ENCODE measurements around the gene FAM20C. TPM values are rescaled to one million over a fixed set of nuclear protein-coding genes. Genes with fewer than 3 reads are reported as not detected.
"Not testable (repeated sequence)": the region's sequence is repeated elsewhere in the genome, so short reads cannot be mapped to it uniquely, and the experiment has no call there.

FAM20C gene
- total RNA-seq, 1 experiment from 2014 or later = 14.8 TPM

- in situ Hi-C loops (cut with HindIII; ENCODE audit: low sequenced_read_pairs) = no loop called here
- no peak for DNase-seq (ENCODE audit: low spot score)
These were observed 21.6 kb upstream of the FAM20C start for GRCh38 chr7:170551-171363.

GRCh38 chr7:171364-171904 is 20.9 kb upstream of the FAM20C start:
- in situ Hi-C loops (cut with HindIII; ENCODE audit: low sequenced_read_pairs) = no loop called here
- no peak for DNase-seq (ENCODE audit: low spot score)

- no peak for DNase-seq (ENCODE audit: low spot score)
- in situ Hi-C loops (cut with HindIII; ENCODE audit: low sequenced_read_pairs) = no loop called here
These were observed 20.4 kb upstream of the FAM20C start for GRCh38 chr7:171912-172515.

GRCh38 chr7:173209-173918 is 19.0 kb upstream of the FAM20C start:
- in situ Hi-C loops (cut with HindIII; ENCODE audit: low sequenced_read_pairs) = no loop called here
- no peak for DNase-seq (ENCODE audit: low spot score)

- no peak for DNase-seq (ENCODE audit: low spot score)
These were observed 17.7 kb upstream of the FAM20C start for GRCh38 chr7:174716-175115.

GRCh38 chr7:175955-176354 is 16.4 kb upstream of the FAM20C start:
- in situ Hi-C loops (cut with HindIII; ENCODE audit: low sequenced_read_pairs) = no loop called here
- no peak for DNase-seq (ENCODE audit: low spot score)

More at GRCh38 chr7:174716-175115, 17.7 kb upstream of the FAM20C start:
- in situ Hi-C loops (cut with HindIII; ENCODE audit: low sequenced_read_pairs) = no loop called here

GRCh38 chr7:176381-176780 is 16.0 kb upstream of the FAM20C start:
- no peak for DNase-seq (ENCODE audit: low spot score)
- in situ Hi-C loops (cut with HindIII; ENCODE audit: low sequenced_read_pairs) = no loop called here

GRCh38 chr7:176786-177459 is 15.4 kb upstream of the FAM20C start:
- in situ Hi-C loops (cut with HindIII; ENCODE audit: low sequenced_read_pairs) = no loop called here
- no peak for DNase-seq (ENCODE audit: low spot score)

- no peak for DNase-seq (ENCODE audit: low spot score)
- in situ Hi-C loops (cut with HindIII; ENCODE audit: low sequenced_read_pairs) = no loop called here
These were observed 13.9 kb upstream of the FAM20C start for GRCh38 chr7:178444-178843.

- no peak for DNase-seq (ENCODE audit: low spot score)
- in situ Hi-C loops (cut with HindIII; ENCODE audit: low sequenced_read_pairs) = no loop called here
These were observed 13.1 kb upstream of the FAM20C start for GRCh38 chr7:179209-179681.

- in situ Hi-C loops (cut with HindIII; ENCODE audit: low sequenced_read_pairs) = no loop called here
These were observed 12.2 kb upstream of the FAM20C start for GRCh38 chr7:179948-180694.

GRCh38 chr7:181738-182137 is 10.6 kb upstream of the FAM20C start:
- DNase-seq (ENCODE audit: low spot score) = no peak
- in situ Hi-C loops (cut with HindIII; ENCODE audit: low sequenced_read_pairs) = no loop called here

More at GRCh38 chr7:179948-180694, 12.2 kb upstream of the FAM20C start:
- DNase-seq (ENCODE audit: low spot score) = no peak

GRCh38 chr7:182502-182901 is 9.9 kb upstream of the FAM20C start:
- in situ Hi-C loops (cut with HindIII; ENCODE audit: low sequenced_read_pairs); DNase-seq (ENCODE audit: low spot score): not testable (repeated sequence)

GRCh38 chr7:183496-184292 is 8.7 kb upstream of the FAM20C start:
- DNase-seq (ENCODE audit: low spot score) = no peak
- in situ Hi-C loops (cut with HindIII; ENCODE audit: low sequenced_read_pairs) = no loop called here

GRCh38 chr7:184294-185264 is 7.8 kb upstream of the FAM20C start:
- peak; percentile 38 for DNase-seq (ENCODE audit: low spot score)
- in situ Hi-C loops (cut with HindIII; ENCODE audit: low sequenced_read_pairs) = no loop called here

GRCh38 chr7:186516-187113 is 5.8 kb upstream of the FAM20C start:
- in situ Hi-C loops (cut with HindIII; ENCODE audit: low sequenced_read_pairs) = no loop called here
- DNase-seq (ENCODE audit: low spot score) = no peak
